ENCODE measurements around the gene MT1A. TPM values are rescaled to one million over a fixed set of nuclear protein-coding genes. Genes with fewer than 3 reads are reported as not detected.
"Not testable (repeated sequence)": the region's sequence is repeated elsewhere in the genome, so short reads cannot be mapped to it uniquely, and the experiment has no call there.

MT1A gene
- total RNA-seq, 1 experiment from 2014 or later = 6.6 TPM

DNA sequence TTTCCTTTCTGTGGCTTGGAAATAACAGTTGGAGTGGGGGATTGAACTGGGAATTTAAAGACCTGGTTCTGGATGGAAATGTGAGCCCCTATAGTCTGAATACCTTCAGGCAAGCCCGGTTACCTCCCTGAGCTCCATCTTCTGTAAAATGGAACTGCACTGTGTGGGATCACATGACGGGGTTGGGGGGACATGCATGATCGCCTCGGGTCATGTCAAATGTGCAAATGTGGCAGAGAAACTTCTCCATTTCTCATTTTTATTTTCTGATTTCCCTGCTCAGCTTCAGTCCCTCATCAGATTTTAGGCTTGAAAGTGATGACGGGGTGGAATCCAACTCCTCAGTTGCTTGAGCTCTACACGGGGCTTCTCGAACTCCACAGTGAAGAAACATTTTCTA lies 14.8 kb downstream of the MT1A start:
- DNase-seq (ENCODE audit: low spot score) = no peak

DNA sequence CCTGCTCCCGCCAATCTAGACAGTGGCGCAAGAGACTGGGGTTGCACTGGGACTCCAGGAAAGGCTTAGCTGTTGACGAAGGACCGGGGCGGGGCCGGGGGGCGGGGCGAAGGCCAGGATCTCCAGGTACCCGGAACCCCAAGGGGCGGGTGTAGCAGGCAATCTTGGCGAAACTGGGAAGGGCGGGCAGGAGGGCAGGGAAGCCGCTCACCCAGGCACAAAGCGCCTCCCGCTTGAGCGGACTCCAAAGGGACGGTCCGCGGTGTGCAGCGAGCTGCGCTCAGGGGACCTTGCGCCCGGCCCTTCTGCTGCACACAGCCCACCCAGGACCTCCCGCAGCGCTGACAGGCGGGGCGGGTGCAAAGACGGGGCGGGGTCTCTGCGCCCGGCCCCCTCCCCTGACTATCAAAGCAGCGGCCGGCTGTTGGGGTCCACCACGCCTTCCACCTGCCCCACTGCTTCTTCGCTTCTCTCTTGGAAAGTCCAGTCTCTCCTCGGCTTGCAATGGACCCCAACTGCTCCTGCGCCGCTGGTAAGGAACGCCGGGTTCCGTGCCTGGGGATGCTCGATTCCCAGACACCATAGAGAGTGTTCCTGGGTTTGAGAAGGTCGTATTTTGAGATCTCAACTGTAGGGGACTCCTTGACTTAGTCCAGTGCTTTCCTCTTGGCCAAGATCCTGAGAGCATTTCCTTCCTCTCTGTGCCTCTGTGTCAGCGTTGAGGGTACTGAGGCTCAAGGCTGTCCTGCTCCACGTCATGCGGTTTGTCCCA lies 19.3 kb downstream of the MT1A start, which contains the start of gene MT1F:
Gene MT1F (plus strand): TSS at position 405 of the 772 bp plus-strand sequence. CDS start 100 bp downstream, at position 505.
- DNase-seq (ENCODE audit: low spot score) = peak; percentile 87

DNA sequence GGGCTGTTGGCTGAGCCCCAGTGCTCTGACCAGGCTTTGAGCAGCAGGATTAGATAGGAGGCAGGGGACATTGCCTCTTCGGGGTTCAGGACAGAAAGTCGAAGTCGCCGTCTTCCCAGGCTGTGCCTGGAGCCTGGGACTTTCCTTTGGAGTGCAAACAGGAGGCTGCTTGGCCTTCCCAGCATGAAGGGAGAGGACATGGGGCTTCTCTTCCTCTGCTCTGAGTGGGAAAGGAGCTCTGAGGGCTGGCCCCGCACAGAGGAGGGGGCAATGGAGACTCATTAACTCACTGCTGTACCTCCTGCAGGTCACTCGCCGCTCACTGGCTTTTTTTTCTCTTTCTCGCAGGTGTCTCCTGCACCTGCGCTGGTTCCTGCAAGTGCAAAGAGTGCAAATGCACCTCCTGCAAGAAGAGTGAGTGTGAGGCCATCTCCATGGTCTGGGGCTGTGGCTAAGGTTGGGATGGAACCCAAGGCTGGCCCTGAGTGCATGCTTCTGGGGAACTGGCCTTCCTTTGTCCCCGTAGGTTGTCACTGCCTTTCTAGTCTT lies 19.9 kb downstream of the MT1A start:
- no peak for DNase-seq (ENCODE audit: low spot score)

DNA sequence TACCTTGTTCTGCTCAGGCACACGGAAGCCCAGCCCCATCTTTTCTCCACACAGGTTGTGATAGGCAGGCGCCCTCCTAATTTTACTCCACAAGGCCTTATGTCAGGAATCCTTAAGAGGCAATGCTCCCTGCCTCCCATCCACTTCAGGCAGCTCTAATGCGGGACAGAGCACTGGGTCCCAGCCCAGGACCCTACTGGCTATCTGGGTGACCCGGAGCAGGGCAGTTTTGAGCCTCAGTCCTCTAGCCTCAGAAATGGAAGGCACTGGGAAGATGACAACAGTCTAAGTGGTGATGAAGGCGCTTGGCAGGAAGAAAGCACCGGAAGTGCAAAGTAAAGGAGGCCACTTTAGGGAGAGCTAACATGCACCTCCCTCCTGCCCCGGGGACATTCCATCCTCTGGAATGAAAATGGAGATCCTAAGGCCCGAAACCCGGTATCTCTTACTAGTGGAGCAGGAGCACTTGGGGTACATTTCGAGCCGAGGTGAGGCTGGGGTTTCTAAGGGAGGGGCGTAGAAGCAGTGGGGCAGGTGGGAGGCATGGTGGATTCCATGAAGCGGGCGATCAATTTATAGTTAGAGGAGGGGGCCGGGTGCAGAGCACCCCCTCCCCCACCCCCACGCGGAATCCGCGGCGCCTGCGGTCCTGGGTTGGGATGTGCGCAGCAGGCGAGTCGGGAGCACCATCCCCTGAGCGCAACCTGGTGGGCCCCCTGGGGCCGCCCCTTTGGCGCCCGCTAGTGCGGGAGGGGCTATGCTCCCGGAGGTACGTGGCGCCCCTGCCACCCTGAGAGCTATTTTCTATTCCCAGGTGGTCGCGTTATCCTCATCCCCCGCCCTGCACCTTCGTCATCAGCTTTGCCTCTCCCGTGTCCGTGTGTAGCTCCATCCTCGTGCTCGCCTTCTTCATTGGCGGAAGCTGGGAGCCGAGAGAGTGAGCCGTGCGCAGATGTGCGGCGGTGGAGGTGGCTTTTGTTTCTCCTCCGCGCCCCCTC lies 24.2 kb downstream of the MT1A start:
- no peak for DNase-seq (ENCODE audit: low spot score)

DNA sequence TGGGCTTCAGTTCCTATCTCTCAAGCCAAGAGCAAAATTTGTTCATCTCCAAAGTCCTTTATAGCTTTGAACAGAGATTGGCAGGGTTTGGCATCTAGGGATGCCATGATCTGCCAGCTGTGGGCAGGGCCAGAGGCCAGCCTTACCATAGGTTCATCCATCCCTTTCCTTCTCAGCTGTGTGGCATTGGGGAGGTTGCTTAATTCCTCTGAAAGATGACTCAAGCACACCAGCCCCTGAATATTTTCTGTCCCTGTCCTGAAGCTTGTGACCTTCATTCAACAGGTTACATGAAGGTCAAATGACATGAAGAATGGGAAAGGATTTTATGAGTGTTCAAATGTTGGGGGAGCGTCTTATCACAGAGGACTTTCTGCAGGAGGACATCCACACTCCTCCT lies 26.0 kb downstream of the MT1A start:
- no peak for DNase-seq (ENCODE audit: low spot score)

DNA sequence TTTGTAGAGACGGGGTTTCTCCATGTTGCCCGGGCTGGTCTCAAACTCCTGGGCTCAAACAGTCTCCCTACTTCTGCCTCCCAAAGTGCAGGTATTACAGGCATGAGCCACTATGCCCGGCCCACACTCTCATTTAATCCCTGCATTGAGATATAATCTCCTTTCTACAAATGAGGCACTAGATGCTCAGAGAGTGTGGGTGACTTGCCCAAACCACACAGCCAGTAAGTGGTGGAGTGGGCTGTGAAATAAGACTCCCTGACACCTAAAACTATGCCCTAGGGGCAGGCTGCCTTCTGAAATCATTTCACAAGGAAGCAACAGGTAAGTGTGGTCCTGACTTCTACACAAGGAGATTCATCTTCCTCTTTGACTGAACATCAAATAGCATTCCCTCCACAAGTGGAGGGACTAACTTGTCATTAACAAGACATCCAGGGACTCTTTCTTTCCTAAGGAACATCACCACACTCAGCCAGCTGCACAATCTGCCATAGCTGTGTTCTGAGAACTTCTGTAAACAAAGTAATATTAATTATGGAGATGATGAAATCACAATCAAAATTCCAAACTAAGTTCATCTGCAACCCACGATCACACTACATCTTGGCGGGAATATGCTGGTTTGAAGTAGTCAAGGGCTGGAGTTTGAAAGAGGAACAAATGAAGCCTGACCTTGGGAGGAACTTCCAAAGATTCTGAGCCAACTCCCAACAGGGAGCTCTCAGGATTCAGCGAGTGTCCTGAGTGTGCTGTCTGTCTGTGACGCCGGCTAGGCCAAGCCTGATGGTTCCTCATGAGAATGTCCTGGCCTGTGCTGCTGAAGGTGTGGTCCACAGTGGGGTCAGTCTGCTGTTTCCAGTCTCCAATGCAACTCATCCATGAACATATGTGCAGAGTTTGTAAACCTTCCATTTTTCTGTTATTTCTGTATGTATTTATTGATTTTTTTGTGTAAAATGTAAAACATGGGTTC lies 27.1 kb downstream of the MT1A start:
- DNase-seq (ENCODE audit: low spot score) = not testable (repeated sequence)

DNA sequence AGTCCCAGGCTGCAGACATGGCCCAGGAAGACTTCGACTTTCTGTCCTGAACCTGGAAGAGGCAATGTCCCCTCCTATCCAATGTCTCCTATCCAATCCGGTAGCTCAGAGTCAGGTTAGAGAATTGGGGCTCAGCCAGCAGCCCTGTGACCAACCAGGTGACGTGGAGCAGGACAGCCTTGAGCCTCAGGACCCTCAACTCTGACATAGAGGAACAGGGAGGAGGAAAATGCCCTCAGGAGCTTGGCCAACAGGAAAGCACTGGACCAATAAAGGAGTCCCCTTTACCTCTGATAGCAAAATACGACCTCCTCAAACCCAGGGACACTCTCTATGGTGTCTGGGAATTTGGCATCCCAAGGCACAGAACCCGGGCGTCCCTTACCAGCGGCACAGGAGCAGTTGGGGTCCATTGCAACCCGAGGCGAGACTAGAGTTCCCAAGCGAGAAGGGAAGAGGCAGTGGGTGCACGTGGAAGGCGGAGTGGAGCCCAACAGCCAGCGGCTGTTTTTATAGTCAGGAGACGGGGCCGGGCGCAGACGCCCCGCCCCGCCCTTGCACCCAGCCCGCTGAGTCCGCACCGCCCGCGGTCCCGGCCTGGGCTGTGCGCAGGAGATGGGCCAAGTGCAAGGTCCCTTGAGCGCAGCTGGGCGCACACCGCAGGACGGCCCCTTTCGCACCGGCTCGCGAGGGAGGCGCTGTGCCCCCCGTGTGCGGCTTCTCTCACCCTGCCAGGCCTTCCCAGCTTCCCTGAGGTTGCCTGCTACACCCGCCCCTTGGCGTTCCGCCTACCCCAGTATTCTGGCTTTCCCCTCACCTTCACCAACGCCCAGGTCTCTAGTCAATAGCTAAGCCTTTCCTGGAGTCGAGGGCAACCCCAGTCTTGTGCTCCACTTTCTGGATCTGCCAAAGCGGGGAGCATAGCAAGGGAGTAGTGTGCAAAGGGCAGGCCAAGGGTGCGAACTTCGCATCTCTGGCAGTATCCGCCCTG lies 29.4 kb downstream of the MT1A start, which contains the start of gene MT1G:
Gene MT1G (minus strand): TSS at position 485 of the 991 bp plus-strand sequence. CDS start 72 bp downstream, at position 413.
- DNase-seq (ENCODE audit: low spot score) = no peak

DNA sequence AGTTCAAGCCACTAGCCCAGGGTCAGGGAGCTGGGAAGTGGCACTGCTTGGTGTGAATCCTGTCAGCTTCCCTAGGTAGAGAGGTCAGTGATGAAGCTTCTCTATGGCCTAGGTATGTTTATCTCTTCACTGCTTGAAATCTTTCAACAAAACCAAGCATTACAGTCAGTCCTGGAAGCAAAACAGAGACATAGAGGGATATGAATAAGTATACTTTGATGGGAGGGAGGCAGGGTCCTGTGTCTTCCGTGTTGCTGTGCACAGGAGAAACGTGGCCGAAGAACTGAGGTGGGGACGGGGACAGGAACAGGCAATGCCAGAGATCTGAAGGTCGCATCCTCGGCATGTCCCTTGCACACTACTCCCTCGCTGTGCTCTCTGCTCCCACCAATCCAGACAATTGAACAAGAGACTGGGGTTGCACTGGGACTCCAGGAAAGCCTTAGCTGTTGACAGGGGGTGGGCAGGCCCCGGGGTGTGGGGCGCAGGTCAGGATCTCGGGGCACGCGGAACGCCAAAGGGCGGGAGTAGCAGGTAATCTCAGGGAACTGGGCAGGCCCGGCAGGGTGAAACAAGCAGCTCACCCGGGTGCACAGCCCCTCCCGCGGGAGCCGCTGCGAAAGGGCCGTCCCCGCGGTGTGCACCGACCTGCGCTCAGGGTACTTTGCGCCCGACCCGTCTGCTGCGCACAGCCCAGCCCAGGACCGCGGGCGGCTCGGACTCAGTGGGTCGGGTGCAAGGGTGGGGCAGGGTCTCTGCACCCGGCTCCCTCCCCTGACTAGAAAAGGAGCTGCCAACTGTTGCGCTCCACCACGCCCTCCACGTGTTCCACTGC lies 30.8 kb downstream of the MT1A start, which contains the start of gene MT1H:
Gene MT1H (plus strand): TSS at position 810 of the 835 bp plus-strand sequence. CDS start 71 bp downstream, outside the sequence.
- no peak for DNase-seq (ENCODE audit: low spot score)

DNA sequence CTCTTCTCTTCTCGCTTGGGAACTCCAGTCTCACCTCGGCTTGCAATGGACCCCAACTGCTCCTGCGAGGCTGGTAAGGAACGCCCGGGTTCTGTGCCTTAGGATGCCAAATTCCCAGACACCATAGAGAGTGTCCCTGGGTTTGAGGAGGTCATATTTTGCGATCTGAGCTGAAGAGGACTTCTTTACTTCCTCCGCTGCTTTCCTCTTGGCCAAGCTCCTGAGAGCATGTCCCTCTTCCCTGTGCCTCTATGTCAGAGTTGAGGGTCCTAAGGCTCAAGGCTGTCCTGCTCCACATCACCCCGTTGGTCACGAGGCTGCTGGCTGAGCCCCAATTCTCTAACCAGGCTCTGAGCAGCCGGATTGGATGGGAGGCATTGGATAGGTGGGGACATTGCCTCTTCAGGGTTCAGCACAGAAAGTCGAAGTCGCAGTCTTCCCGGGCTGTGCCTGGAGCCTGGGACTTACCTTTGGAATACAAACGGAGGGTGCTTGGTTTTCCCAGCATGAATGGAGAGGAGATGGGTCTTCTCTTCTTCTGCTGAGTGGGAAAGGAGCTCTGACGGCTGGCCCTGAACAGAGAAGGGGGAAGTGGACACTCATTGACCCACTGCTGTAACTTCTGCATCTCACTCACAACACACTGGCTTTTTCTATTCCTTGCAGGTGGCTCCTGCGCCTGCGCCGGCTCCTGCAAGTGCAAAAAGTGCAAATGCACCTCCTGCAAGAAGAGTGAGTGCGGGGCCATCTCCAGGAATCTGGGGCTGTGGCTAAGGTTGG lies 31.6 kb downstream of the MT1A start:
- DNase-seq (ENCODE audit: low spot score) = no peak

DNA sequence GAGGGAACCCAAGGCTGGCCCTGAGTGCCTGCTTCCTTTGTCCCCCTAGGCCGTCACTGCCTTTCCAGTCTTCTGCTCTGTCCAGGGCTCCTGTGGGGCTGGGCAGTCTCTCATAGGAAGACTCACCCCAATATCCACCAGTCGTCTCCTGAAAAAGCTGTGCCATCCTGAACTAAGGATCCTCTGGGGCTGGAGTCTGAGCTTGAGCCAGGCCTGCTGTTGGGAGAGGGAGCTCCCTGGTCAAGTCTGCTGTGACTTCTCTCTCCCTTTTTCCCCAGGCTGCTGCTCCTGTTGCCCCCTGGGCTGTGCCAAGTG lies 32.1 kb downstream of the MT1A start:
- DNase-seq (ENCODE audit: low spot score) = no peak

DNA sequence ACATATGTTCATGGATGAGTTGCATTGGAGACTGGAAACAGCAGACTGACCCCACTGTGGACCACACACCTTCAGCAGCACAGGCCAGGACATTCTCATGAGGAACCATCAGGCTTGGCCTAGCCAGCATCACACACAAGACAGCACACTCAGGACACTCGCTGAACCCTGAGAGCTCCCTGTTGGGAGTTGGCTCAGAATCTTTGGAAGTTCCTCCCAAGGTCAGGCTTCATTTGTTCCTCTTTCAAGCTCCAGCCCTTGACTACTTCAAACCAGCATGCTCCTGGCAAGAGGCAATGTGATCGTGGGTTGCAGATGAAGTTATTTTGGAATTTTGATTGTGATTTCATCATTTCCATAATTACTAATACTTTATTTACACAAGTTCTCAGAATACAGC lies 33.2 kb downstream of the MT1A start:
- DNase-seq (ENCODE audit: low spot score) = not testable (repeated sequence)

DNA sequence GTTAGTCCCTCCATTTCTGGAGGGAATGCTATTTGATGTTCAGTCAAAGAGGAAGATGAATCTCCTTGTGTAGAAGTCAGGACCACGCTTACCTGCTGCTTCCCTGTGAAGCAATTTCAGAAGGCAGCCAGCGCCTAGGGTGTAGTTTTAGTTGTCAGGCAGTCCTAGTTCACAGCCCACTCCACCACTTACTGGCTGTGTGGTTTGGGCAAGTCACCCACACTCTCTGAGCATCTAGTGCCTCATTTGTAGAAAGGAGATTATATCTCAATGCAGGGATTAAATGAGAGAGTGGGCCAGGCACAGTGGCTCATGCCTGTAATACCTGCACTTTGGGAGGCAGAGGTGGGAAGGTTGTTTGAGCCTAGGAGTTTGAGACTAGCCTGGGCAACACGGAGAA lies 33.7 kb downstream of the MT1A start:
- DNase-seq (ENCODE audit: low spot score) = not testable (repeated sequence)

DNA sequence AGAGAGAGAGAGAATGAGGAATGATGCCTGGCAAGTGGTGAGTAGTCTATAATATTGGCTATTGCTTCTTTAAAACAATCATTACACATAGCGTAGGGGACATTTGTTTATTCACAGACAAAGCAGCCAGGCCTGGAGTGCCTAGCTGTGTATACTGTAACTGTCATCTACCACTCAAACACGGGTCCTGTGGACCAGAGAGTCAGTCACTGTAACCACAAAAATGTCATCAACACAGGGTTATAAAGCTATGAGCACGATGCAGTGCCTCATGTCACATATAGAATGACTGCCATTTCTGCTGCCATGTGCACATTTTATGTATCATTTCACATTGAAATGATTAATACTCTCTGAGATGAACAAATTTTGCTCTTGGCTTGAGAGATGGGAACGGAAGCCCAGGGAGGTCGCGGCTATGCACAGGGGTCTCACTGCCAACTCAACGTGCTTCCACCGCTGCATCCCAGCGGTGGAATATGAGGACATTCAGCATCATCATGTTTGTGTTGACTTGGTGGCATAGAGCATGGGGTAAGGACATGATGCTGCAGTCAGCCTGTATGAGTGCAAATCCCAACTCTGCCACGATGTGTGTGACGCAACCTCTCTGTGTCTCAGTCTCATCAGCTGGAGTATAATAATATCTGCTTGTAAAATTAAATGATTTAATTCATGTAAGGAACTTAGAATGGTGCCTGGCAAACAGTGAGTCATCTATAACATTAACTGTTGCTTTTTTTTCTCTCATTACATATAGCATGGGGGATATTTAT lies 34.5 kb downstream of the MT1A start:
- no peak for DNase-seq (ENCODE audit: low spot score)

DNA sequence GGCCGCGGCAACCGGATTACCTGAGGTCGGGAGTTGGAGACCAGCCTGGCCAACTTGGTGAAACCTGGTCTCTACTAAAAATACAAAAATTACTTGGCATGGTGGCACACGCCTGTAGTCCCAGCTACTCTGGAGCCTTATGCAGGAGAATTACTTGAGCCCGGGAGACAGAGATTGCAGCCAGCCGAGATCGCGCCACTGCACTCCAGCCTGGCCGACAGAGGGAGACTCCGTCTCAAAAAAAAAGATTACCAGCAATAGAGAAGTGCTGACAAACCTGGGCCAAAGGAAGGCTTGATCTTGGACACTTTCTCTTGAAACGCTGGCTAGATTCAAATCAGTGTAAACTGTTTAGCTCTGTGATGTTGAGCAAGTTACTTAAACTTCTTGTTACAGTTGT lies 35.5 kb downstream of the MT1A start:
- peak; percentile 55 for DNase-seq (ENCODE audit: low spot score)

DNA sequence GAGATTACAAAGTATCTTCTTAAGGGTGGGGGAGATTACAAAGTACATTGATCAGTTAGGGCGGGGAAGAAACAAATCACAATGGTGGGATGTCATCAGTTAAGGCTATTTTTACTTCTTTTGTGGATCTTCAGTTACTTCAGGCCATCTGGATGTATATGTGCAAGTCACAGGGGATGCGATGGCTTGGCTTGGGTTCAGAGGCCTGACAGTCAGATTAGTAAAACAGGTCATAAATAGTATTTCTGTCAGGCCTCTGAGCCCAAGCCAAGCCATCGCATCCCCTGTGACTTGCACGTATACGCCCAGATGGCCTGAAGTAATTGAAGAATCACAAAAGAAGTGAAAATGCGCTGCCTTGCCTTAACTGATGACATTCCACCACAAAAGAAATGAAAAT lies 36.1 kb downstream of the MT1A start:
- DNase-seq (ENCODE audit: low spot score) = not testable (repeated sequence)

DNA sequence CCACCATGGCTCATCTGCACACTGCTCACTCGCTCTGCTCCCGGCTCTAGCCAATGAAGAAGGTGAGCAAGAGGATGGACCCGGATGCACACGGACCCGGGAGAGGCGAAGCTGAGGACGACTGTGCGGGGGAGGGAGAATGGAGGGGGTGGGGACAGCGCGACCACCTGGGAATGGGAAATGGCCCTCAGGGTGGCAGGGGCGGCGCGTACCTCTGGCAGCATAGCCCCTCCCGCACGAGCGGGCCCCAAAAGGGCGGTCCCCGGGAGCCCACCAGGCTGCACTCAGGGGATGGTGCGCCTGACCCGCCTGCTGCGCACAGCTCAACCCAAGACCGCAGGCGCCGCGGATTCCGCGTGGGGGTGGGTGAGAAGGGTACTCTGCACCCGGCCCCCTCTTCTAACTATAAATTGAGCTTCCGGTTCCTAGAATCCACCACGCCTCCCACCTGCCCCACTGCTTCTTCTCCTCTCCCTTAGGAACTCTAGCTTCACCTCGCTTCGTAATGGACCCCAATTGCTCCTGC lies 37.3 kb downstream of the MT1A start:
- no peak for DNase-seq (ENCODE audit: low spot score)

DNA sequence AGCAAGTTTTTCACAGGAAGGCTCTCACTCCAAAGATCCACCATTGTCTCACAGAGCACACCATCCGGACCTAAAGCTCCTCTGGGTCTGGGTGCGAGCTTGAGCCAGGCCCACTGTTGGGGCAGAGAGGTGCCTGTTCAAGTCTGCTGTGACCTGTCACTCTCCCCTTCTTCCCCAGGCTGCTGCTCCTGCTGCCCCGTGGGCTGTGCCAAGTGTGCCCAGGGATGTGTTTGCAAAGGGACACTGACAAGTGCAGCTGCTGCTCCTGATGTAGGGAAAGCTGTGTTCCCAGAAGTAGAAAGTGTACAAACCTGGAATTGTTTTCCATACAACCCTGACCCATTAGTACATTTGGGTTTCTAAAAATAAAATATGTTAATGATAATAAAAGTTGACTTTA lies 39.0 kb downstream of the MT1A start:
- DNase-seq (ENCODE audit: low spot score) = no peak

Data from HT-29 (cell line).